Astrocyte of the hippocampus (primary cell): ENCODE results near the gene ANKS6.

Source experiments
- DNase-seq: peaks from one replicate; pipeline ENCODE4 v3.0.0; 2011; ENCODE audit warnings: low read depth, low spot score

The ANKS6 gene

DNA sequence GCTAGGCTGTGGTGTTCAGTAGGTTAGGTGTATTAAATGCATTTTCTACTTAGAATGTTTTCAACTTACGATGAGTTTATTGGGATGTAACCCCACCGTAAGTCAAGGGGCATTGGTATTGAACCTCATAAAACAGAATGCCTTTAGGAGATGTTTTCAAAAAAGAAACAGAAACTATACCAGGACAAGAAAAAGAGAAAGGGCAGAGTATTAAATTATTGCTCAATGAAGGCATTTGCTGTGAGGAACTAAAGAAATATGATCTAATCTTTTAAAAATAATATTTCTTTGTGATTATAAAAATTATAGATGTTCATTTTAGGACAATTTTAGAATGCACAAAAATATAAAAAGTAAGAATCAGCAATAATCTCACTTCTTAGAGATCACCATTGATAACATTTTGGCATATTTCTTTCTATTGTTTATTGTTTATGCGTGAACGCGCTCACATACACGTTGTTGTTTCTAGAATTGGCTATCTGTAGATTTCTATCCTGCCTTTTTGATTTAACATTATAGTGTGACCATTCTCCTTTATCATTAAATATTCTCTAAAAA, 19.1 kb upstream of the ANKS6 start:
- no peak for DNase-seq

DNA sequence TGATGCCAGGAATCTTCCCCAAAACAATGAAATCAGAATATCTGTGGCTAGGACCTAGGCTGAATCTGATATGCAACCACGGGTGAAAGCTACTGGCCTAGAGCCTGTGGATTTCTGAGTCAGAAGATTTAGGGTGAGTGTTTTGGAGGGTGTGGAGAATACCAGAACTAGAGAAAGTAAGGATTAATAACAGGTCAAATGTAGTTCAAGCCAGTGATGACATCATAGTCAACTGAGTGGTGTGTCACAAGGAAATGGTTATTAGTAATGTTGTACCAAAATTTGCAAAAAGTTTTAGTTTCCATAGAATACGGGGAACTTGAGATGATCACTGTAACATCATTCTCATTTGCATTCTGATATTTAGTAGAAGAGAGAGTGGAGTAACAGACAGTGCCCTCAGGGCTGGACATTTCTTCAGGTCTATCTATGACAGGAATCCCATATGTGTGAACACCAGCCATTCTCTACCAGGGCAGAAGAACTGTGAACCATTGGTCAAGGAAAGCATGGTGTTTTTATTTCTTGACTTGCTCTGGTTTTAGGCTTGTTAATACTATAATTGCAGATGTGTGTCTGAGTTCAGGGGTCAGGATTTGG, 14.8 kb upstream of the ANKS6 start:
- DNase-seq = peak; percentile 62

DNA sequence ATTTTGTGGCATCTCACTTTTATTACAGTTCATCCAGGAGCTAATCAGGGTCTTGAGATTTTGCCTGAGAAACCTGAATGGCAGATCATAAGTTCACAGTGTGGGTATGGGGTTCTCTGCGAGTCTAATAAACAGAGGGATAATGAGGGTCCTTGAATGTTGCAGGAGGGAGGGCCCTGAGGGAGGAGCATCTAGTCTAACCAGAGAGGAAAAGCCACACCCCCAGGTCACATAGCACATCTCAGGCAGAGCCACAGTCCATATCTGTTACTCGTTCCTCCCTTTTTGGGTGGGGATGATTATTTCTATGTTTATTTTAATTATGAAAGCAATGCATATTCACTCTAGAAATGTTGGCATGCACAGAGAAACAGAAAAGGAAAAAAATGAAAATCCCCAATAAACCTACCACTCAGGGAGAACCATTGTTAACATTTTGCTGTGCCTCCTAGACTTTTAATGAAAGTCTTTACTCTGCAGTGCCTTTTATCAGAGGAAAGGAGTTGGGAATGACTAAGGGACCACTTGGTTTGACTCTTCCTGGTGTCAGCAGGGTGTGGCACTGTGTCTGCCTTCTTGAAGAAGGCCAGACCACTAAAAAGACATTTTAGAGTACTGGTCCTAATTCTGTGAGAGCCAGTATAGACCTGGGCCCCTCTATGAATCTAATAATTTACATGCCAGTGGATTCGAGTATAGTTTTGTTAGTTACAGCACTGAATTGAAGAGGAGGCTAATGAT, 13.9 kb upstream of the ANKS6 start:
- DNase-seq = no peak

DNA sequence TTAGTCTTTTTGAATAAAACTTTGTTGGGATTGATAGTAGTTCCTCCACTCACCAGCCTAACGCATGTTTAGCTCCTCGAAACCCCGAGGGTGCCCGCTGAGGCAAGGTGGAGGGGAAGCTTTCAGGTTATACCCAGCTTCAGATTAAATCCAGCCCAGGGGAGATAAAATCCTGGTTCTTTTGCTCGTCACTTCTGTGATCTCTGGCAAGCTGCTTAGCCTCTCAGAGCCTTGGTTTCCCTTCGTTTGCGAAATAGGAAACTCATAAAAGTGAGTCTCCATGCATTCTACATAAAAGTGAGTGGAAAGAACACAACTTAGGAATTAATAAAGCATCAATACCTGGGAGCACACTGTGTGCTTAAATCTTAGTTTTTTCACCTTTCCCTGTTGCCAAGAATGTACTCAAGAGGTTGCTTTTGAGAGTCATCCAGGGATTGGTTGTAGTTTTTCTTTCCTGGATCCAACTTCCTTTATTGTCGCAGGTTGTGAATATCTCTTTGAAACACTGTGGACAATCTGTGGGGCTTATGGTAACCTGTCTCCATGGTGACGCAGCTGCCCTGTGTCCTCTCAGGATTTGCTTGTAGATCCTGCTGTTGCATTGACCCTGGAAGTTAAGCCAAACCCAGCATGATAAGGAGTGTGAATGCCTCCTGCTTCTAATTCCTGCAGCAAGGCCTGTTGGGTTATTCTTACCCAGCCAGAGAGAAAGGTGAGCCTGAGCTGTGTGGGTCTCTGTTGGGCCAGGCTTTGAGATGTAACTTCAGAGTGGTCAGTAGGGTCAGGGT, 13.2 kb upstream of the ANKS6 start:
- DNase-seq = no peak

DNA sequence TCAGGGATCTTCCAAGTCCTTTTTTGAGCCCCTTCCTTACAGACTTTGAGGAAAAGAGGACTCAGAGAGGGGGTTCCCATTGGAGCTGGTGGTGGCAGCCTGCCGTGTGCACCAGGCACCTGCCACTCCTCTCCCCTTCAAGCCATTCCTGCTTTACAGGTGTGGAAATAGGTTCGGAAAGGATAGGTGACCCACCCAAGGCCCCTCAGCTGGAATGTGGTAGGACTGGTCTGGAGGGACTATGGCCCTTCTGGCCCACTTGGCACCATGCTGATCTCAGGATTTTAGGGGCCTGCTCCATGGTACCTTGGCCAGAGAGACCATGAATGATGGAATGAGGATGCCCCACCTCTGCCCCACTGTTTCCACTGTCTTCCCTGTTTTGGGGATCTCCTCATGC, 12.5 kb upstream of the ANKS6 start:
- no peak for DNase-seq

DNA sequence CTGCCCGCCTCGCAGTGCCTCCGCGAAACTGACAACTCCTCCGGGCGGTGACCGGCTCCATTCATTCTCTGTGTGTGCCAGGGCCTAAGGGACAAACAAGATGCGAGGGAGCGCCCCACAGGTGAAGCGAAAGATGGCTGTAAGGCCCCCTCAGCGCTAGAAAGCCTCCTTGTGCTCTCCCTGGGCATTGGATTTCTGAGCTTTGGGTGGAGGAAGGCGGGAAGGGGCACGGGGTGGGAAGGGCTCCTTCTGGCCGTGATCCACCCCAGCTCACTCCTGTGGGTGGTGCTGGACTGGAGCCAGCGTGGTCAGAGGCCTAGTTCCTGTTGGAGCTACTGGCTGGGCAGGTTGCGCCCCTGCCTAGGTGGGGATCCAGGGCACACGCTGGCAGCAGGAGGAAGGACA, 12.1 kb upstream of the ANKS6 start:
- DNase-seq = peak; percentile 28

DNA sequence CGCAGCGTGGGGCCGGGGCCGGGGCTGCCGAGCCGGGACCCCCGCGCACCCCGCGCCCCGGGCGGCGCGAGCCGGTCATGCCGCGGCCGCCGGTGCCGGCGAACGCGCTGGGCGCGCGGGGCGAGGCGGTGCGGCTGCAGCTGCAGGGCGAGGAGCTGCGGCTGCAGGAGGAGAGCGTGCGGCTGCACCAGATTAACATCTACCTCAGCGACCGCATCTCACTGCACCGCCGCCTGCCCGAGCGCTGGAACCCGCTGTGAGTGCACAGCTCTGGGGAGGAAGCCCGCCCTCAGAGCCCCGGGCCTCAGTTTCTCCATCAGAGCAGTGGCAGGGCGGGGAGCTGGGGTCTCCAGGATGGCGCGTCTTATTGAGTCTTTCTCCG, 11.4 kb upstream of the ANKS6 start:
- peak; percentile 57 for DNase-seq

DNA sequence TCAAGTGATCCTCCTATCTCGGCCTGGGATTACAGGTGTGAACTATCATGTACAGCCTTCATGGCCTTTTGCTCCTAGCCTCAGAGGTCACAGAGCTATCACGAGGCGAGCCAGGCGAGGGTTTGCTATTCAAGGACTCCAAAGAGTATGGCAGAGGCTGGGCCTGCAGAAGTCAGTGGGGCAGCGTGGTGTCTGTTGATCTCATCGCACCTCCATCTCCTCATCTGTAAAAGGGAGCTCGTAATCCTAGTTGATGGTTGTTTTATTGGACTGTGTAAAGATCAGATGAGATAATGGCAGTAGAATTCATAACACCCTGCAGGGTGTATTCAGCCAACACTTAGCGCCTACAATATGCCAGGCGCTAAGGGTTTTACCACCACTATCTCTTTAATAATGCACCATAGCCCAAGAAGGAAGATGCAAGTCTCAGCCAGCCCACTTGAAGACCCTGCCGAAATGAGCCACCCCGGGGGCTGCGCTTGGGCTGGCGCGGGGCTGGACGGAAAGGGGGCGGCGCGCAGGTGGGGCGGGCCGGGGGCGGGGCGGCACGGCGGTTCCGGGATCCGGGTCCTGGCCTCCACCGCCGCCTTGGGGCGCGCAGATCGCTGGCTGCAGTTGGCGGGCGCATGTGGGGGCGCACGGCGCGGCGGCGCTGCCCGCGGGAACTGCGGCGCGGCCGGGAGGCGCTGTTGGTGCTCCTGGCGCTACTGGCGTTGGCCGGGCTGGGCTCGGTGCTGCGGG, 10.9 kb upstream of the ANKS6 start, which contains the start of gene GALNT12:
GALNT12 (plus strand) TSS at position 601 of the 744 bp plus-strand sequence; CDS start at position 630, 29 bp downstream.
- DNase-seq = peak; percentile 35

DNA sequence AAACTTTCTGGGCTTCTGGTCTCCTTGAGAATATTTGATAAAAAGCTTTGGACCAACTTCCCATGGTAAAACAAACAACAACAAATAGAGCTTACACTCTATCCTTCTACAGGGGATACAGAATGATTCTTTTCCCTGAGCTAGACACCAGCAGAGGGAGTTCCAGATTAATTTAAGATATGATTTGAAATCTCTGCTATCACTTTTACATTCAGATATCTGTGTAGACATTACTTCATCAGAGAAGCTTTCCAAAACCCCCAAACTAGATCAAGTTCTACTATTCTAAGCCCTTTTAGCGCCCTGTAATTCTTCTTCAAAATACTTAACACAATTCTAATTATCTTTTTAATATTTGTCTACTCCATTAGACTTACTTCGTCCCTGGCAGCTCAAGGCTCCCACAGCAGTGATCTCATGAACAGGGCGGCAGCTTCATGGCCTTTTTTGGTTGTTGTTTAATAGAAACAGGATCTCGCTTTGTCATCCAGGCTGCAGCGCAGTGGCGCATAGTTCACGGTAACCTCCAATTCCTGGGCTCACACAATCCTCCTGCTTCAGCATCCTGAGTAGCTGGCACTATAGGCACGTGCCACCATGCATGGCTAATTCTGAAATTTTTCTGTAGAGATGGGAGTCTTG, 10.2 kb upstream of the ANKS6 start:
- peak; percentile 11 for DNase-seq

DNA sequence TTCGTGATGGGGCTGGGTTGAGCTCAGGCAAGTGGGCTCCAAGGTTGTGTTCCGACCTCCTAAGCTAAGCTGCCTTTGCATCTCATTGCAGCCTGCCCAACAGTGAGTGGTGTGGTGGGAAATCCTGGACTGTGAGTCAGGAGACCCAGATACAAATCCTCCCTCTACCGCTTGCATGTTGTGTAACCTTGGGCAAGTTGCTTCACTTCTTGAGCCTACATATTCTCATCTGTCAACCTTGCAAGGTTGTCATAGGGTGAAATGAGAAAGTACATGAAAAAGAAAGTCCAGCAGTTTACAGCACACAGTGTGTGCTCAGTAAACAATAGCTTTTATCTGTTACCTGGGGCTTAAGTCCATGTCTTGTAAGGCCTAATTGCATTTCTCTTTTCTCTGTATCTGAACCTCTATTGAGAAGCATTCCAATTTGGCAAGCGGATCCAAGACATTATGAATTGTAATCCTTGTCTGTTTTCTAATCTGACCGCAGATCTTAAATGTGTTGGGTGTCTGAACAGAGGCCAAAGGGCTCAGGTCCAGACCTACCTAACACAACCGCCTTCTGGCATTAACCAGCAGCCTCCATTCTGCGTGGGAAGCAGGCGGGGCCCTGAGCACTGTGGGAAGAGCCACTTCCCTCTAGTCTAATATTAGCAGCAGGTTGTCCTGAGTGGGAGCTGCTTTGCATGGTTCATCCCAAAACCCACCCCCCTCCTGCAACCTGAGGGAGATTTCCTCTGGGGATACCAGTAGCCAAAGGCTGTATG, 9.3 kb upstream of the ANKS6 start:
- peak; percentile 47 for DNase-seq

DNA sequence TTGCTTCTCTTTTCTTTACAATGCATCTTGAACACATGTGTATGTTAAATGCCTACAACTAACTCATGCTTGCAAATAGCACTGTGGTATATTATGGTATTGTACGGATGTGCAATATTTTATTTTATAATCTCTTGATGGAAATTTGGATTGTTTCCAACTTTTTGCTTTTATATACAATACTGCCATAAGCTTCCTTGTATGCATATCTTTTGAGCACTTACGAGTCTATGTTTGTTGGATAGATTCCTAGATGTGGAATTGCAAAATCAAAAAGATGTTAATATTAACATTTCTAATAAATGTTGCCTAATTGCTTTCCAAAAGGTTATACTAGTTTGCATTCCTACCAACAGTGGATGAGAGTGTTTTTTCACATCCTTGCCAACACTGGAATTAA, 7.7 kb upstream of the ANKS6 start:
- DNase-seq = no peak

DNA sequence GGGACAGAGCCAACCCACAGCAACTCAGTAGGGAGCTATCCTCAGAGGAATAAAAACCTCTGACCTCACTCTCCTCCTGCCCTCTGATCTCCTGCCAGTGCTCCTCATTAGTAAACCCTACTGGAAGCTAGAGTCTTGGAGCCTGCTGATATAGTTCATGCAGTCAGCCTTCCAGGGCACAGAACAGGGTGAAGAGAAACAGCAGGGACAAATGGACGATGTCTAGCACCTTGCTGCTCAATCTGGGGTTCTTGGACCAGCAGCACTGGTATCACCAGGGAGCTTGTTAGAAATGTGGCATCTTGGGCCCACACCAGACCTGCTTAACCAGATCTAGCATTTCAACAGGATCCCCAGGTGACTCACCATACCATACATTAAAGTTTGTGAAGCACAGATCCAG, 5.6 kb upstream of the ANKS6 start:
- DNase-seq = peak; percentile 39

DNA sequence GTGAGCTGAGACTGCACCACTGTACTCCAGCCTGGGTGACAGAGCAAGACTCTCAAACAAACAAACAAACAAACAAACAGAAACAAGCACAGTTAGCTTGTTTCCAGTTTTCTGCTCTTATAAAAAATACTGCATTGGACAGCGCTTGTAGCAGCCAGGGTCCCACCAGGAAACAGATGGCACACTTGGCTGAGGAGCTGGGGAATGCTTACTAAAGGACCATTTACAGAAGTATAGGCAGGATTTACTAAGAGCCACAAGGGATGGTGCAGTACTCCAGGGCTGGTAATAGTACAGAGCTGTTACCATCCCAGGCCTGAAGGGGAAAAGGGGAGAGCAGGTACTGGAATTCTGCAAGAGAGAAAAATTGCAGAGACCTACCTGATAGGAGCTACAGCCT, 5.2 kb upstream of the ANKS6 start:
- no peak for DNase-seq

DNA sequence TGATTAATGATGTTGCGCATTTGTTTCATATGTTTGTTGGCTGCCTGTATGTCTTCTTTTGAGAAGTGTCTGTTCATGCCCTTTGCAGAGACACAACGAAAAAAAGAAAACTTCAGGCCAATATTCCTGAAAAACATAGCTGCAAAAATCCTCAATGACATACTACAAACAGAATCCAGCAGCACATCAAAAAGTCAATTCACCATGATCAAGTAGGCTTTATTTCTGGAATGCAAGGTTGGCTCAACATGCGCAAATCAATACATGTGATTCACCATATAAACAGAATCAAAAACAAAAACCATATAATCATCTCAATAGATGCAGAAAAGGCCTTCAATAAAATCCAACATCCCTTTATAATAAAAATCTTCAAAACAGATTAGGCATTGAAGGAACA, 1.9 kb upstream of the ANKS6 start:
- DNase-seq = no peak

DNA sequence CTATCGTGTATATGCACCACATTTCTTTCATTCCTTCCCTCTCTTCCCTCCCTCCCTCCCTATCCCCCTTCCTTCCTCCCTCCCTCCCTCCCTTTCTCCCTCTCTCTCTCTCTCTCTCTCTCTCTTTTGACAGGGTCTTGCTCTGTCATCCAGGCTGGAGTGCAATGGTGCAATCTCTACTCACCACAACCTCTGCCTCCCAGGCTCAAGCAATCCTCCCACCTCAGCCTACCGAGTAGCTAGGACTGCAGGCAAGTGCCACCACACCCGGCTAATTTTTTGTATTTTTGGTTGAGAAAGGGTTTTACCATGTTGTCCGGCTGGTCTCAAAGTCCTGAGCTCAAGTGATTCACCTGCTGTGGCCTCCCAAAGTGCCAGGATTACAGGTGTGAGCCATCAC, 1.1 kb upstream of the ANKS6 start:
- no peak for DNase-seq

DNA sequence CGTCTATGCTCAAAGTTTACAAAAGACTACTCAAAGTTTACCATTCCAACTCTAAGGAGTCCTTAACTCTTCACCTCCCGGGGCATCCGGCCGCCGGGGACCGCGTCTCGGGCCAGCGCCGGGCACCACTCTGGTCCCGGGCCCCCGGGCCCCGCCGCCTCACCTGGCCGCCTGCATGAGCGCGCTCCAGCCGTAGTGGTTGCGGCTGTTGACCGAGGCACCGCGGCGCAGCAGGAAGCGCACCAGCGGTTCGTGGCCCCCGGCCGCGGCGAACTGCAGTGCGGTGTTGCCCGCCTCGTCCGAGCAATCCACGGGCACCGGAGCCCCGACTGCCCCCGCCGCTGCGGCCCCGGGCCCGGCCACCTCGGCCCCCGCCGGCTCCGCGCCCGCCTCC, 388 bp downstream of the ANKS6 start:
- DNase-seq = peak; percentile 55

DNA sequence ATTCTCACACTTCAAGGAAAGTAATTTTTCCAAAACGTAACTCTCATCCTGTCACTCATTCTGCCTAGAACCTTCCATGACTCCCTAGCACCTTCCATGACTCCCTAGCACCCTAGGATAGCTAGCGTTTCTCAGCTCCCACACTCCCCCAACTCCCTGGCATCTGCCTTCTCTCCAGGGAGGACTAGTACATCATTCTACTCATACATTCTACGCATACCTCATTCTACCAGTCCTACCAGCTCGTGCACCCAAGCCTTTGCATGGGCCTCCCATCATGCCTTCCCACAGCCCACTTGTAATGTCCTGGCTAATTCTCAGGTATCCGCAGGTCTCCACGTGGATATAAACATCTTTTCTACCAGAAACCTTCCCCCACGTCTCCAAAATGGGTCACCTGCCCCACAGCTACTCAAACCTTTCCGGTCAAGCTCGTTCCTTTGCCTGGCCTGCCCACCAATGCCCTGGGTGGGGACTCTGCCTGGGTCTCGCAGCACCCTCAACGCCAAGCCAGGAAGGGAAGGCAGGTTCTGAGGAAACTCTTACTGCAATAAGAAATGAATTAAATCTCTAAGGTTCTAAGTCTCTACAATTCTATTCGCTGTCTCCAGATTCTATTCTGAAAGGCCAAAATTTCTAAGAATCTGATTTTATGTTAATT, 930 bp downstream of the ANKS6 start:
- DNase-seq = no peak

DNA sequence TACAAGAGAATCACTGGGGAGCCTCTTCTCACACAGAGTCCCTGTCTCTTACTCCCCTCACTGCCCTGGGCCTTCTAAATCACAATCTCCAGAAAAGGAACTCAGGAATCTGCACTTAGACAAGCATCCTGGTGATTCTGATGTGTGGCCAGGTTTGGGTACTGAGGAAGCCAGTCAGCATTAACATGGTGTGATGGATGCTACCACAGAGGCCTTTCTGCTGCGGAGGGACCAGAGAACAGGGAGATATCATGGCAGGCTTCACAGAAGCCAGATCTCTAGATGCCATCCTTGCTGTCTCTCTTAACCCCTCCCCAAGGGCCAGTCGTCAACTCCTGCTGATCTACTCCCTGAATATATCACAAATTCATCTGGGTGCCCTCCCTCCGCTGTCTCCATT, 1.6 kb downstream of the ANKS6 start:
- DNase-seq = no peak

DNA sequence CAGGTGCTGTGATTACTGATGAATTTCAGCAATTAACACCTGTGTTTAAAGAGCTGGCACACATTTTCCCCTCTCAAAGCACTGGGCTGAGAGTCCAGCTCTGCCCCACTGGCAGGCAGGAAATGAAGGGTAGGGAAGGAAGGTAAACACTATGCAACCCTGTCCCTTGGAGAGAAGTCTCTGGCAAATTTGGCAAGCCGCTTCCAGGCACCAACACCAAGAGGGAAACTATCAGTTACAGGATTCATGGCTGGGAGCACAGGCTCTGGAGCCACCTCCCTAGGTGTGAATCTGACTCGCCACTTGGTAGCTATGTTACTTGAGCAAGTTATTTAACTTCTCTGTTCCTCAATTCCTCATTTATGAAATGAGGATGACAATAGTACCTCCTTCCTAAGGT, 3.3 kb downstream of the ANKS6 start:
- DNase-seq = no peak
